A549 (cell line): ENCODE measurements around the gene DPYD.

Experiments
- BHLHE40 ChIP-seq: IDR thresholded peaks from 2 replicates; pipeline ENCODE4 v1.6.1; 2012; ENCODE audit warnings: low read depth, low read length, inconsistent platforms
- CEBPB ChIP-seq, 2 experiments: fragments of >200 bp in 1 of 2; sonication (Bioruptor Twin) in 1 of 2; formaldehyde crosslinking in 1 of 2; IDR thresholded peaks; 2 replicates each; pipeline ENCODE4 v1.6.1; 2012 to 2016
- CTCF ChIP-seq: fragments of >200 bp; sonication (Bioruptor Twin); formaldehyde crosslinking; IDR thresholded peaks from 3 replicates; pipeline ENCODE4 v1.5.1; 2016
- HOXA7 ChIP-seq: fragments of 250-450 bp; sonication (Bioruptor Pico); IDR thresholded peaks from 2 replicates; pipeline ENCODE4 v1.5.0; 2020; ENCODE audit warnings: mild to moderate bottlenecking, moderate library complexity
- POLR2A ChIP-seq: IDR thresholded peaks from 2 replicates; pipeline ENCODE4 v1.6.1; 2012; ENCODE audit warnings: mild to moderate bottlenecking, low read length
- RAD21 ChIP-seq, 2 experiments: fragments of >200 bp in 1 of 2; sonication (Bioruptor Twin) in 1 of 2; formaldehyde crosslinking in 1 of 2; IDR thresholded peaks in 1 of 2; conservative IDR thresholded peaks in 1 of 2; 2 replicates in 1 of 2; 3 replicates in 1 of 2; pipeline ENCODE4 v1.6.1; 2012 to 2018; ENCODE audit warnings: inconsistent platforms in 1 of 2
- TF ChIP-seq, protein P1 (sequence below): fragments of >200 bp; sonication (Bioruptor Twin); formaldehyde crosslinking; IDR thresholded peaks from 3 replicates; pipeline ENCODE4 v1.6.1; 2016

GRCh38 chr1:97508653-97509218, 412.1 kb downstream of the DPYD start:
- TF ChIP-seq CEBPB (IDR thresholded peaks at IDR 0.05), result no peak
- no peak for TF ChIP-seq BHLHE40
- TF ChIP-seq POLR2A, result no peak
- TF ChIP-seq RAD21 (conservative IDR thresholded peaks at IDR 0.05 in 1 of 2, IDR thresholded peaks at IDR 0.05 in 1 of 2), result no peak
- no peak for TF ChIP-seq CTCF
- TF ChIP-seq HOXA7, result no peak
- TF ChIP-seq, protein P1, sequence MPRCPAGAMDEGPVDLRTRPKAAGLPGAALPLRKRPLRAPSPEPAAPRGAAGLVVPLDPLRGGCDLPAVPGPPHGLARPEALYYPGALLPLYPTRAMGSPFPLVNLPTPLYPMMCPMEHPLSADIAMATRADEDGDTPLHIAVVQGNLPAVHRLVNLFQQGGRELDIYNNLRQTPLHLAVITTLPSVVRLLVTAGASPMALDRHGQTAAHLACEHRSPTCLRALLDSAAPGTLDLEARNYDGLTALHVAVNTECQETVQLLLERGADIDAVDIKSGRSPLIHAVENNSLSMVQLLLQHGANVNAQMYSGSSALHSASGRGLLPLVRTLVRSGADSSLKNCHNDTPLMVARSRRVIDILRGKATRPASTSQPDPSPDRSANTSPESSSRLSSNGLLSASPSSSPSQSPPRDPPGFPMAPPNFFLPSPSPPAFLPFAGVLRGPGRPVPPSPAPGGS, result no peak
